GM20000 (cell line): Measurements from ENCODE around the gene BICC1.

Experiments used
- DNase-seq: peaks from one replicate; pipeline ENCODE4 v3.0.0; 2012; ENCODE audit warnings: low spot score
- TF ChIP-seq, protein P1 (sequence below): IDR thresholded peaks from 2 replicates; pipeline ENCODE4 v1.5.1; 2012; ENCODE audit warnings: mild to moderate bottlenecking, control low read depth; ENCODE audit errors: extremely low read depth, missing control alignments

BICC1 gene

DNA sequence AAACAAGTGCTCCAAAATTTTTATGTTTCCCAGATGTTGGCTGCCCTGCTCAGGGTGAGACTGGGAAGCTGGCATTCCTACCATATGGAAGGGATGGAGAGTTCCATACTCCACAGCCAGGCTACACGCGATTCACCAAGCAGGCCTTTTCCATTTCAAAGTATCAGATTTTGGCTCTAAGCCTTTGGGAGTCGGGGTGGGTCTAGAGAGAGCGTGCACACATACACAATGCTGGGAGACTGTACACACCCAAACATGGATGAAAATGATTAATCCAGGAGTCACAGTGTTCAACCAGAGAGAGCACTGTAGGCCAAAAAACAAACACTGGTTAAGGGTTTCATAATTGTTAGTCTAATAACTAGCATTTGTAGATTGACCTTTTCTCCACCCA is 295.0 kb downstream of the BICC1 start:
- TF ChIP-seq, protein P1, sequence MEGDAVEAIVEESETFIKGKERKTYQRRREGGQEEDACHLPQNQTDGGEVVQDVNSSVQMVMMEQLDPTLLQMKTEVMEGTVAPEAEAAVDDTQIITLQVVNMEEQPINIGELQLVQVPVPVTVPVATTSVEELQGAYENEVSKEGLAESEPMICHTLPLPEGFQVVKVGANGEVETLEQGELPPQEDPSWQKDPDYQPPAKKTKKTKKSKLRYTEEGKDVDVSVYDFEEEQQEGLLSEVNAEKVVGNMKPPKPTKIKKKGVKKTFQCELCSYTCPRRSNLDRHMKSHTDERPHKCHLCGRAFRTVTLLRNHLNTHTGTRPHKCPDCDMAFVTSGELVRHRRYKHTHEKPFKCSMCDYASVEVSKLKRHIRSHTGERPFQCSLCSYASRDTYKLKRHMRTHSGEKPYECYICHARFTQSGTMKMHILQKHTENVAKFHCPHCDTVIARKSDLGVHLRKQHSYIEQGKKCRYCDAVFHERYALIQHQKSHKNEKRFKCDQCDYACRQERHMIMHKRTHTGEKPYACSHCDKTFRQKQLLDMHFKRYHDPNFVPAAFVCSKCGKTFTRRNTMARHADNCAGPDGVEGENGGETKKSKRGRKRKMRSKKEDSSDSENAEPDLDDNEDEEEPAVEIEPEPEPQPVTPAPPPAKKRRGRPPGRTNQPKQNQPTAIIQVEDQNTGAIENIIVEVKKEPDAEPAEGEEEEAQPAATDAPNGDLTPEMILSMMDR, result no peak
- DNase-seq, result no peak

DNA sequence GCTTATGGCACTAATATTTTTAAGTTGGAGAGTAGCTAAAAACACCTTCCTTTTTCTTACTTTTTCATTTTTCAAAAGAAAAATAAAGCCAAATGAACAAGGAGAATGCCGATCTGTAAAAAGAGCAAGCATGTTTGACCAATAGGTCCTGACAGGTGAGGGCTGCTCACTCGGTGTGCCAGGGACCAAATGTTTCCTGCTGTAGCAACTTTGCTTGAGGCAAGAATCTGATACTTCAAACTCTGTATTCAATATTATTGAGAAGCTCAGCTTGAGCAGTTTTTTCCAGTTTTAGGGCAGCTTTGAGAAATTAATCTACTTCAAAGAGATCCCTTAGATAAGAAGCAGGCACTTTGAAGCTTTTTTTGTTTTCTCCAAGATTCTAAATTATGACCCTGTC is 298.1 kb downstream of the BICC1 start:
- TF ChIP-seq, protein P1, result no peak

DNA sequence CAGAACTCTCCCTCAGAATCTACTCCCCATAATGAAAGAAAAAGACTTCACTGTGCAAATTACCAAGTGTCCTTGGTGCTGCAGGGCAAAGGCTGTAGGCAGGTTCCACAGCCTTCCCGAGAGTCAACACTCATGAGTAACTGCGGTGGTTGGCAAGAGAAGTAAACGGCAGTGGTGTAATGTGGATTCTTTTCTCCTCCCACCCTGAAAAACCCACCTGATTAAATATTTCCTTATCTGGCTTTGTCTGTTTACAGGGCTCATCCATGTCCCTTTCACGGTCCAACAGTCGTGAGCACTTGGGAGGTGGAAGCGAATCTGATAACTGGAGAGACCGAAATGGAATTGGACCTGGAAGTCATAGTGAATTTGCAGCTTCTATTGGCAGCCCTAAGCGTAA is 300.9 kb downstream of the BICC1 start:
- TF ChIP-seq, protein P1, result no peak
- DNase-seq, result no peak

More for the DNA sequence above, 298.1 kb downstream of the BICC1 start:
- no peak for DNase-seq

GRCh38 chr10:58817201-58817846 is 304.7 kb downstream of the BICC1 start:
- no peak for DNase-seq
- TF ChIP-seq, protein P1, result no peak

DNA sequence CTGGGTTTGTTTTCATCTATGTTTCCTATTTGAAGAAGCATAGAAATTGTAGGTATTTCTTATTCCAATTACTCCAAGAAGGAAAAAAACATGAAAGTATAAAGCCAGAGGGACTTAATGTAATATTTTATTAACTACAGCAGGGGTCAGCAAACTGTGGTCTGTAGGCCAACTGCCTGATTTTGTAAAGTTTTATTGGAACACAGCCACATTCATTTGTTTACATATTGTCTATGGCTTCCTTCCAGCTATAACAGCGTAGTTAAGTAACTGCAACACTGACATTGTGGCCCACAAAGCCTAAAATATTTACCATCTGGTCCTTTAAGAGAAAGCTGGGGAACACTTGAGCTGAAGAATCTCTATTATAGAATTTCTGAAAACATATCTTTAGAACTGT is 306.2 kb downstream of the BICC1 start:
- TF ChIP-seq, protein P1, result no peak
- no peak for DNase-seq

DNA sequence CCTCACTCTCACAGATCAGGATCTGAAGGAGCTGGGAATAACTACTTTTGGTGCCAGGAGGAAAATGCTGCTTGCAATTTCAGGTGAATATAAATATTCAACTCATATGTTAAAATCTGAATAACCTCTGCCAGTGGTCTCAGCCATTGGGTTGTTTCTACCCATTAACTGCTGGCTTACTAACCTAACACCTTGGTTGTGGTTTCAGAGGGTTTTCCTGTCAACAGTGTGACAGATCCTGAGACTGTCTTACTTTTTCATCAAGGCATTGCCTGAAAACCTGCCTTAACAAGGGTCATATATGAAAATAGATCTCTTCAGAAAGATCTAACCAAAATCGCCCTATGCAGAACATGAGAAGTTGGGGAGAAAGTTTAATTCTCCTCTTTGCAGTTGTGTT is 307.7 kb downstream of the BICC1 start:
- TF ChIP-seq, protein P1, result no peak
- no peak for DNase-seq

DNA sequence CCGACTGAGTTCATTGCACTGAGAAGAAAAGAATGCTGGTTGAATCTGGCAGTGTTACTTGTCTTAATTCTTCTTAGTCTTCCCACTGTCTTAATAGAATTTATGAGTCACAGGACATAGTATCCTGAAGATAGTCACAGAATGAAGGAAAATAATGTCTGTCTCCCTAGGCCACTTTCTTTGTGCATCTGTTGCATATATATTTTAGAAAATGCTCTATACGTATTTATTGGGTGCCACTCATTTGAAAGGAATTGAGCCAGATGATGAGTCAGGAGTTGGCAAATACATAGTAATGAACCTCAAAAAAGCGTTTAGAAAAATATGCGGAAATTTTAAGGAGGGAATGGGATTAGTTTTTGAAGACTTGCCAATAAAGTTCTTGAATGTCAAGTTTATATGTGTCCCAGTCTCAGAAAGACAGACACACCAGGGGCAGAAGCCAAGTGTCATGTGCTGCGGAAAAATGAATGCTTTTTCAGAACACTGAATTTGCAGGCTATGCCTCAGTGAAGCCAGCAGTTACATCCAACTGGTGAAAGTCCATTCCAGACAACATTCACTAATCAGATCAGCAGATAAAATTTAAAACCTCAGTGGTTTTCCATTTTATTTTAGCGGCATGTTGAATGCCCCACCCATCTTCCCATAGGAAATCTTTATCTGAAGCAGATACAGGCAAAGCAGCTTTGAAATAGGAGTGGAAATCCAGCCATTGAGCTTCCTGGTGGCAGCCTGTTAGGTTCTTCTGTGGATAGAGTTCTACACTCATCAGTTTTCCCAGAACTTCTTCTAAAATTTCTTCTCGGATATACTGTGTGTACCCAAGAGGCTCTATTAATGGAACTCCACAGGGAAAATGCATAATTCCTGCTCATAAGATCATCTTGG is 308.4 kb downstream of the BICC1 start:
- no peak for DNase-seq
- TF ChIP-seq, protein P1, result no peak
